Measurements from ENCODE around the gene TATDN2. TPM values are rescaled to one million over a fixed set of nuclear protein-coding genes. Genes with fewer than 3 reads are reported as not detected.

TATDN2 gene
- total RNA-seq, 3 donors from 2014 or later = 29.8 to 34.9 (median 34.4) TPM

DNA sequence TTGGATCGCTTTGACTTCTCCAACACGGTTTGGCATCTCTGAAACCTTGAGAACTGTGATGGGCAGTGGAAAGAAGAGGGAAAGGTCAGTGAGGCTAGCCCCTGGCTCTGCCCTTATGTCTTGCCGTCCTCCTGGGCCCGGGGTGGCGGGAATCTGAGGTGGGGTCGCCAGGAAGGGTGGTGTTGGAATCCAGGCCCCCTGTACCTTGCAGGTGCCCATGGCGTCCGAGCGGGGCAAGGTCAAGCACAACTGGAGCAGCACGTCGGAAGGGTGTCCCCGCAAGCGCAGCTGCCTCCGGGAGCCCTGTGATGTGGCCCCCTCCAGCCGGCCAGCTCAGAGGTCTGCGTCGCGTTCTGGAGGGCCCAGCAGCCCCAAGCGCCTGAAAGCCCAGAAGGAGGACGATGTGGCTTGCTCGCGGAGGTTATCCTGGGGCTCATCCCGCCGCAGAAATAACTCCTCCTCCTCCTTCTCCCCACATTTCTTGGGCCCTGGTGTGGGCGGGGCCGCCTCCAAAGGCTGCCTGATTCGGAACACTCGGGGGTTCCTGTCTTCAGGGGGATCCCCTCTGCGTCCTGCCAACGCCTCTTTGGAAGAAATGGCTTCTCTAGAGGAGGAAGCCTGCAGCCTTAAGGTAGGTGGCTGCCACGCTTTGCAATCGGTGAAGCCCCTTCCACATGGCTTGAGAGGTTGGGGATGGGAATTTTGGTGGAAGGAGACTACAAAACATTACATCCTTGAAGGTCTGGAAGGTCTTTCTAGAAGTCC, 907 bp downstream of the TATDN2 start:
- TF ChIP-seq, protein P1, sequence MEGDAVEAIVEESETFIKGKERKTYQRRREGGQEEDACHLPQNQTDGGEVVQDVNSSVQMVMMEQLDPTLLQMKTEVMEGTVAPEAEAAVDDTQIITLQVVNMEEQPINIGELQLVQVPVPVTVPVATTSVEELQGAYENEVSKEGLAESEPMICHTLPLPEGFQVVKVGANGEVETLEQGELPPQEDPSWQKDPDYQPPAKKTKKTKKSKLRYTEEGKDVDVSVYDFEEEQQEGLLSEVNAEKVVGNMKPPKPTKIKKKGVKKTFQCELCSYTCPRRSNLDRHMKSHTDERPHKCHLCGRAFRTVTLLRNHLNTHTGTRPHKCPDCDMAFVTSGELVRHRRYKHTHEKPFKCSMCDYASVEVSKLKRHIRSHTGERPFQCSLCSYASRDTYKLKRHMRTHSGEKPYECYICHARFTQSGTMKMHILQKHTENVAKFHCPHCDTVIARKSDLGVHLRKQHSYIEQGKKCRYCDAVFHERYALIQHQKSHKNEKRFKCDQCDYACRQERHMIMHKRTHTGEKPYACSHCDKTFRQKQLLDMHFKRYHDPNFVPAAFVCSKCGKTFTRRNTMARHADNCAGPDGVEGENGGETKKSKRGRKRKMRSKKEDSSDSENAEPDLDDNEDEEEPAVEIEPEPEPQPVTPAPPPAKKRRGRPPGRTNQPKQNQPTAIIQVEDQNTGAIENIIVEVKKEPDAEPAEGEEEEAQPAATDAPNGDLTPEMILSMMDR (IDR thresholded peaks at IDR 0.05) = no peak
- Histone ChIP-seq H3K36me3 (ENCODE audit: low read depth) (no peaks in the 10 kb centered on the region), H3K4me1 (ENCODE audit: low read depth) (peaks cover 25% of the 10 kb centered on the region), H3K9me3 (peaks cover 17% of the 10 kb centered on the region), H3K4me3 (peak overlapping the region; percentile 85)
- intact Hi-C loops (cut with DNase I, micrococcal nuclease) = no loop called here
- DNase-seq (peak; percentile 50 to 74 (median 65)), ATAC-seq (peak; percentile 8)

DNA sequence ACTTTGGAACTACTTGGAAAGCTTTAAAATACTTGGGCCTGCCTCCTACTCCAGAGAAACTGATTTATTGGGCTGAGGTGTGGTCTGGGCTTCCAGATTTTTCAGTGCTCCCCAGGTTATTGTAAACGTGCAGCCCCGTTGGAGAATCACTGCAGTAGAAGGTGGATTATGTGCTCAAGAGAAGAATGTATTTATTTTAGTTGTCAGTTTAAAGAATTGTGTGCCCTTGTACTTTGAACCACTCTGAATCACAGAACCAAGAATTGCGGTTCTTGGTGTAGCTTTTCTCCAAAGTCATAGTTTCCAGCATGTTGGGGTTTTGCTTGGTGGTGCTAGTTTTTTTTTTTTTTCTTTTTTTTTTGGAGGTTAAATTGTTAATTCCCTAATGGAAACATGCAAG, 1.6 kb downstream of the TATDN2 start:
- H3K4me3 ChIP-seq = no peak overlapping the region
- DNase-seq = no peak
- no peak for ATAC-seq
- TF ChIP-seq, protein P1 (IDR thresholded peaks at IDR 0.05) = no peak
- H3K4me1 ChIP-seq (ENCODE audit: low read depth) = peaks cover 25% of the 10 kb centered on the region
- intact Hi-C loops (cut with DNase I, micrococcal nuclease) = no loop called here
- peaks cover 13% of the 10 kb centered on the region for H3K9me3 ChIP-seq
- no peaks in the 10 kb centered on the region for H3K36me3 ChIP-seq (ENCODE audit: low read depth)

DNA sequence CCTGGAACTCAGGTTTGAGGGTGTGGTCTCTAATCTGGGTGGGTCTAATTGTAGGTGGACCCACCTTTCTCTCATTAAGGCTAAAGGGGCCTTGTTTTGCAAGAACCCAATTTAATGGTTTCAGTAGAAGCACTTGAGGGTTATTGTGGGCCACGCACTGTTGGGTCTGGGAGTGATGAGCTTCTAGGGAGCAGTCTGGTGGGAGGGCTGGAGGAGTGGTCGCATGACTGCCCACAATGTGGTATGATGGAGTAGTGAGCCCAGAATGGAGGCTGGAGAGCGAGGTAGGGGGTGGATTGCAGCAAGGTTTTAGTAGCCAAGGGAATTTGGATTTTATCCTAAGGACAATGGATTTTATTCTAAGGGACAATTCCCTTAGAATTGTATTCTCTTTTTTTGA, 2.7 kb downstream of the TATDN2 start:
- DNase-seq = no peak
- Histone ChIP-seq H3K9me3 (peaks cover 1% of the 10 kb centered on the region), H3K4me1 (ENCODE audit: low read depth) (peaks cover 31% of the 10 kb centered on the region), H3K4me3 (no peak overlapping the region), H3K36me3 (ENCODE audit: low read depth) (no peaks in the 10 kb centered on the region)
- ATAC-seq = no peak
- intact Hi-C loops (cut with DNase I, micrococcal nuclease) = no loop called here
- TF ChIP-seq, protein P1 (IDR thresholded peaks at IDR 0.05) = no peak

DNA sequence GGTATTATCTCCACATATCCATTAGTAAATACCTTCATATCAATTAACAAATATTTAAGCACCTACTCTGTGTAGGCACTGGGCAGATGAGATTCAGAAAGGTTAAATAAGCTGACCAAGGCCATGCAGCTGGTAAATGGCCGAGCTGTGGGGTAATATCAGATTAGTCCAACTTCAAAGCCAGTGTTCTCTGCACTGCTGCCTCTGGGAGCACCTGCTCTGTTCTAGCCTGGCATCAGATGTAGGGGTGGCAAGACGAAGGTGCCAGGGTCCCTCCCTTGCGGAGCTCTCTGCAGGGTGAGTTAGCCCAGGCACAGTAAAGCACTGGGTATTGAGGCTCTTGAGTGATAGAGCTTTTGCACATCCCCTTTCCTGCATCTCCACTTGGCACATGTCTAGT, 5.5 kb downstream of the TATDN2 start:
- no peak for DNase-seq
- TF ChIP-seq, protein P1 (IDR thresholded peaks at IDR 0.05) = no peak
- ATAC-seq = no peak
- H3K4me3 ChIP-seq = no peak overlapping the region
- no peaks in the 10 kb centered on the region for H3K9me3 ChIP-seq
- intact Hi-C loops (cut with DNase I, micrococcal nuclease) = no loop called here
- no peaks in the 10 kb centered on the region for H3K36me3 ChIP-seq (ENCODE audit: low read depth)
- H3K4me1 ChIP-seq (ENCODE audit: low read depth) = peaks cover 25% of the 10 kb centered on the region

DNA sequence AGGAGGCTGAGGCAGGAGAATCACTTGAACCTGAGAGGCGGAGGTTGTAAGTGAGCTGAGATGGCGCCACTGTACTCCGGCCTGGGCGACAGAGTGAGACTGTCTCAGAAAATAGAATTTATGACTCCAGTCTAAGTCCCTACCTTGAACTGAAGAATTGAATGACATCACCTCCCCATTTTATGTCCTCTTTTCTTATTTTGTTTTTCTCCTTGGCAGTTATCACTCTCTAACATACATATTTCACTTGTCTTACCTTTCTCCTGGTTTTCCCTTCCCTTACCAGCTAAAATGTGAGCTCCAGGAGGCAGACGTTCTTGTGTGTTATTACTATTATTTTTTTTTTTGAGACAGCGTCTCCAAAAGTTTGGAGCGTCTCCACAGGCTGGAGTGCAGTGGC, 7.6 kb downstream of the TATDN2 start:
- peaks cover 8% of the 10 kb centered on the region for H3K4me1 ChIP-seq (ENCODE audit: low read depth)
- no peaks in the 10 kb centered on the region for H3K9me3 ChIP-seq
- intact Hi-C loops (cut with DNase I, micrococcal nuclease) = no loop called here
- no peaks in the 10 kb centered on the region for H3K36me3 ChIP-seq (ENCODE audit: low read depth)
- TF ChIP-seq, protein P1 (IDR thresholded peaks at IDR 0.05) = no peak
- ATAC-seq (no peak), DNase-seq (no peak)
- no peak overlapping the region for H3K4me3 ChIP-seq
